Activated CD4-positive, alpha-beta T cell treated with anti-CD3 and anti-CD28 coated beads, Interleukin-2, amount 50 U/mL, for 16 hours (primary cell): ENCODE measurements around the gene PKIG.
"Not testable (repeated sequence)": the region's sequence is repeated elsewhere in the genome, so short reads cannot be mapped to it uniquely, and the experiment has no call there.

Experiments
- DNase-seq: peaks from one replicate; pipeline ENCODE4 v3.0.0-alpha.2; 2020

The PKIG gene

DNA sequence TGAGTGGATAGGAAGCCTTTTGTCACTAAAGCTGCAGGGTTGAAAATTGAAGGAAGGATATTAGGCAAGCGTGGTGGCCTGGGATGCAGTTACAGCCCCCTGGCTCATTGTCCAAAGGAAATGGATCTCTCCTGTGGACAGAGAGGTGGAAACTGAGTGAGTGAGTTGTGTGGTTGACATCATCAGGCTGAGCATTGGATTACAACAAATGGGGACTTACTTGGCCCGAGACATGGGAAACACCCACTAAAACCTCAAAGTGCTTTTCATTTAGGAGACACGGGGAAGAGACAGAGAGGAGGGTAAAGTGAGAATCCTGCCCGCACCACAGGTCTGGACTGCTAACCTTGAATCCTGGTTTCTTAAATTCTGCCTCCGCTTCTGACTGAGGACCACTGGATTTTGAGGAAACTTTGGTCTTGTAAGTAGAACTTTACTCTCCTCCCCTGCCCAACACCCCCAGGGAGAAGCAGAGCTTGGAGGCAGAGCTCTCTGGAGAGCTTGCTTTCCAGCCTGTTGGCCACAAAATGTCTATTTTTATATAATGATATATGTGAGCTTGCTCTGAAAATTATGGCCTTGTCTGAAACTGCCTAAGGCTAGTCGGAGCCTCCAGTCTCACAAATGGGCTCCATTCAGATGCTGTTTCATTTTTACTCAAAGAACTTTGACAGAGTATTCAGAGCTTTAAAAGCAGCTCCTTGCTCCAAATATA lies at the start of gene PKIG:
Gene PKIG (plus strand): TSS at position 269 of the 715 bp plus-strand sequence. CDS start 31,978 bp downstream, outside the sequence.
- no peak for DNase-seq

DNA sequence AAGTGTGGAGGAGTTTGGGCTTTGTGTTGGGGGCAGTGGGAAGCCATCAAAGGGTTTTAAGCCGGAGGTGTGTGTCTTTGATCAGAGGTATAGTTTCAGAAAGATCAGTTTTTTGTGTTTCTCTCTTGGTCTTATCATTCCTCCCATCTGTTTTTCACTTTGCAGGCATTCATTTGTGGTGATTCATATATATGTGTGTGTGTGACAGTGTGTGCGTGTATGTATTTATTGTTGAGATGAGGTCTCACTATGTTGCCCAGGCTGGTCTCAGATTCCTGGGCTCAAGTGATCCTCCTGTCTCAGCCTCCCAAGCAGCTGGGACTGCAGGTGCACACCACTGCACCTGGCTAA lies 49.4 kb upstream of the PKIG start:
- no peak for DNase-seq

DNA sequence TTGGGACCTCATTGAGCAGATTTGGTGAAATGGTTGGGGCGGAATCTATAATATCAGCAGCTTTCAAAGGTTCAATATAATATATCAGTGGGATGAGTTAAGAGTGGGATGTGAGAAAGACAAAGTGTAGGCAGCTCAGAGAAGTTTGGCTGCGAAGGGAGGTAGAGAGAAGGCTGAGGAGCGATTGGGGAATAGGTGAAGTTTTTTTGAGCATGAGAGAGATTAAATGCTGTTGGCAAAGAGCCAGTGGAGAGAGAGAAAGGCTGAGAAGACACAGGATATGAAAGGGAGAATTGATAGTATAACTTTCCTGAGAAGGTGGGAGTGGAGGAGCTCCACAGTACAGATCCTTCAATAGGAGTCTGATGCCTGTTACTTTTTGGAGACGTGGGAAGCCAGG lies 48.5 kb upstream of the PKIG start:
- no peak for DNase-seq

DNA sequence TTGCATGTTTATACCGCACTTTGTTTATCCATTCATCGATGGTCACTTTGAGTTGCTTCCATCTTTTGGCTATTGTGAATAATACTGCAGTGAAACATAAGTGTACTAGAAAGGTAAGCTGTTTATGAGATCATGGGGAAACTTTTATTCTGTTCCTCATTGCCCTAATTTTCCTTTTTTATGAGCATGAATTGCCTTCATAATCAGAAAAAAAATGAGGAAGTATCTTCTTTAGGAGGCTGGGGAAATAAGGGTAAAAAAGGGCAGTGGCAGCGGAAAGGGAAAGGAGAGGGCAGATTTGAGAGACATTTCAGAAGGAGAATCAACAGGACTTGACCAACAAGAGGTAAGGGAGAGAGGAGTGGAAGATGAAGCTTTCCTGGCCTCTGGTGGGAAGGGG lies 46.2 kb upstream of the PKIG start:
- DNase-seq, result no peak

DNA sequence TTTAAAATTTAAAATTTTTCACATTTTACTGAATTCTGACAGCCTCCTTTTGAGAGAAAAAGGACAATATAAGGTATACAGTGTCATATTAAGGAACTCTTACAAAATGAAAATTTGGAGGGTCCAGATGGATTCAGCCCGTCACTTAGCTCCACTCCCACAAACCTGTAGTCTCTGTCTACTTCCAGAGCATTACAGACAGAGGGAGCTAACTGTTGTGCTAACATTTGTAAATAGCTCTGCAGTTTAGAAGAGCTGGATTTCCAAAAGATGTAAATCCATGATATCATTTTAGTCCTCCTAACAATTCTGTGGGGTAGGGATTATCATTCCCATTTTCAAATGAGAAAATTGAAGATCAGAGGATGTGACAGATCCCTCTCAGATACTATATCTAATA lies 44.4 kb upstream of the PKIG start:
- DNase-seq, result no peak

DNA sequence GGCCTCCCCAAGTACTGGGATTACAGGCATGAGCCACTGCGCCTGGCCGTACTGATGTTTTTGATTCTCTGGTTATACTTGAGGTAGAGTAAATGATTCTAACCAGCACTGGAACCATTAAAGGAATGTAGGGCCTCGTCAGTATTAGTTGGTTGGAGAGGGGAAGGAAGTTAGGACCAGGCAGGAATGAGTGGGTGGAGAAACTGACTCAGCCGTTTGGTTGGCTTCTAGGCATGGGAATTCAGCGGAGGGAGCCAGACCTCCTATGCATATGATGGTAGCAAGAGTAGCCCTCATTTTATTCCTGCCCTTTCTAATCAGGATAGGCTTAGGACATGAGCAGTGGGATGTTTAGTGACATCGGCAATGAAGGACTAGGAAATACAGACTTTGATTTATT lies 41.5 kb upstream of the PKIG start:
- DNase-seq, result no peak

DNA sequence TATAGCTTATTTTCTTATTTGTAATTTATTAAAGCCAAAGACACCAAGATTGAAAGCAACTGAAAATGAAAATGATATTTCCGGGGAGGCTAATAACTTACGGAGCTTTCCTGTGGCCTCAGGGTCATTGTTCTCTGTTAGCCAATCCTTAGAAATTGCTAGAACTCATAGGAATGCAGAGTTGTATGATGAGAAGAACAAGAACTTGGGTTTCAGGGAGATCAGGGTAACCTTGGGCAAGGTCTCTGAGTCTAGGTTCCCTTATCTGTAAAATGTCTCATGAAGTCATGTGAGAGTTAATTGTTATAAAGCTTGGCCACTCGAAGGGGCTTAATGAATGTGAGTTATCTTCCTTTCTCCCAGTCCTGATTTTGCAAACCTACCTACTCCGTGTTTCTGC lies 40.4 kb upstream of the PKIG start:
- DNase-seq, result no peak

DNA sequence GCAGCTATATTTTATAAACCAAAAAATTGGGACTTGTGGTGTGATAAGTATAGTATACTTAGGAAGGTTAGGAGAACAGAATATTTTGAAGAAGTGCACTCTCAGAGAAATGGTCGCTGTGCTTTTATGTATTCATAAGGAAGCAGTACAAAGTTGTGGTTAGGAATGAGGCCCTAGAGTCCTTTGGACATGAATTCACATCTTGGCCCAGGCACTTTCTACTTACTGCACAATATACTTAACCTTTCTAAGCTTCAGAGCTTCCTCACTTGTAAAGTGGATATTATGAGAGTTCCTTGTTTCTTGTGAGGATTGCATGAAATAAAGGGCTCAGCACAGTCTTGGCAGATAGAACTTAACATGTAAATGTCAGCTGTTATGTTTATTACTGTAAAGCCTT lies 39.5 kb upstream of the PKIG start:
- no peak for DNase-seq

DNA sequence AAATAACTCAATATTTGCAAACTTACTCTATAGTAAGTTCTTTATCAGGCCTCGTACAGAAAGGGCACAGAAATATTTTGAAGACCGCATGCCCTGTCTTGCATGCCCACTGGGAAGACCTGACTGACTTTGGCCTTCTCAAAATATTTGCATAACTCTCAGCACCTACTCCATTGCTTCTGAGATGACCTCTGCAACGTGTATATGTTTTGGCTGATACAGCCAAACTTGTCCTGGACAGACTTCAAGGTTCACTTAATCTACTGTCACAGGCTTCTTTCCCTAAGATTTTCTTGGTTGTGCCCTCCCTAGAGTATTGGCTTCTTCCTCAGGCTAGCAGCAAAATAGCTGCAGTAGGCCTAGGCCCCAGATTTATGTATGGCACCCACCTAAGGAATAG lies 39.0 kb upstream of the PKIG start:
- no peak for DNase-seq

DNA sequence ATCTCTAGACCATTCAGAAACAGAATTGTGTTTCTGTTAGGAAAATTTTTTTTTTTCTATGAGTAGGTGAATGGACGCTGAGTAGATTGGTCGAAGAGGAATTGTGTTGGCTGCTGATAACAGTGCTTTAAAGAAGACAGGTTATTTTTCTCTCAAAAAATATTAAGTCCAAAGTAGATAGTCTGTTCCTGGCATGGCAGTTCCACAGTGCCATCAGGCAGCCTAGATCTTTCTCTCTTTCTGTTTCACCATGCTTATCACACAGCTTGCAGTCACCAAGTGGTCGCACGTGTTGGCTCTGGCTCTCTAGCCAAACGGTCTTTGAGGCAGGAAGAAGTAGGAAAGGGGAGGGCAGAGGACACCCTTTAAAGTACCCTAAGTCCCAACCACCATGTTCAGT lies 38.1 kb upstream of the PKIG start:
- DNase-seq, result no peak

DNA sequence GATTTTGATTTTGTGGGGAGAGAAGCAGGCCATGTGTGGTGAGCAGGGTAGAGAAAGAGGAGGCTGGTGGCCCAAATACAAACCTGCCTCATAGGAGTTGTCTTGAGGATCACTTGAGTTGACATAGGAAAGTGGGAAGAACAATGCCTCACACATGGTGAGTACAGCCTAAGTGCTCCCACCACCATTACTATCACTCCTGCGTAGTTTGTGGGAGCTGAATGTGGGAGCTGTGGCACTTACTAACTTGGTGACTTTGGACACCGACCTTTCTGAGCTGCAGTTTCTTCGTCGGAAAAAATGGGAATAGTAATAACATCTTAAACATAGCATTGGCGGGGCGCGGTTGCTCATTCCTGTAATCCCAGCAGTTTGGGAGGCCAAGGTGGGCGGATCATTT lies 35.0 kb upstream of the PKIG start:
- DNase-seq, result no peak

DNA sequence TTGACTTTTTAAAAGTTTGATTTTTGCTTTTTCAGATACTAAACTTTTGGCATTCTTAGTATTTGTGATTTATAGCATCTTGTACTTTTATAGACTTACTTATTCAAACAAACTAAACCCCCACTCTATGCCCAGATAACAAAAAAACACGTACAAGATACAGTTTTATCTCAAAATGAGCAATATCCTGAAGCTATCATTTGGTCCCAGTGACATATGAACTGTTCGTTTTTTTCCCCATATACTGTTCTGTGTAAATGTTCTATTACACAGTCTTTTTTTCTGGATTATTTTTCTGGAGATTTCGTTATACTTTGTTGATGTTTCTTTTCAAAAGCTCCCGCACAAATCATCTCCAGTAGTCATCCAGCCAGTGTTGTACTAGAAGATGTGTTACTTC lies 33.3 kb upstream of the PKIG start:
- no peak for DNase-seq

DNA sequence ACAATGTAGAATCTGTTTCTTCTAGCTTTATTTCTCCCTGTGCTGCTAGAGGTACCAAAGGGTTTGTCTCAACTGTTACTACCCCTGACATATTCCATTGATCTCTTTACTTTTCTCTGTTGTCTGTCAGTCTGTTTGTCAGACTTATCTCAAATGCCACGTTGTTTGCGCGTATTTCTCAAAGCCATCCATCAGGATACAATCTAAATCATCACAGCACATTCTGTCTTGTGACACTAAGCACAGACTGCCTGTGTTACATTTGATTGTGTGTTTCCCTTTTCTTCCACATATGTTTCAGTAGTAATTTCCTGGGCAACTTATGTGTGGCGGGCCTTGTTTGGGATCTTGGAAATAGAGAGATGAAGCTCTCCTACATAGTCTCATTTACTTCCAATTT lies 30.3 kb upstream of the PKIG start:
- DNase-seq, result no peak

DNA sequence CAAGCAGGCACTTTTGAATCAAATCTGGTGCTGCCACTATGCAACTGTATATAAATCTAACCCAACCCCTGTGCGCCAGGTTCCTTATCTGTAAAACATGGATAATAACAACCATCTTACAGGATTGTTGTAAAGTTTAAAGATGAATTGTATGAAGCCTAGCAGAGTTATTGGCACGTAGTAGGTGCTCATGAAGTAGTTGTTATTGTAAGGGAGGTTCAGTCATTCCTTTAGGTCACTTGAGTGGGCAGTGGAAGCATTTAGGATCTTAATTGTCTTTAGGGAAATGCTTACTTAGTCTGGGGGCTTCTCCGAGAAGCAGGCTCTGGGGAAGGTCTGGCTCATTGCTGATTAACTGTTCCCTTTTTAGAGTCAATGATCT lies 29.8 kb upstream of the PKIG start:
- DNase-seq, result no peak

DNA sequence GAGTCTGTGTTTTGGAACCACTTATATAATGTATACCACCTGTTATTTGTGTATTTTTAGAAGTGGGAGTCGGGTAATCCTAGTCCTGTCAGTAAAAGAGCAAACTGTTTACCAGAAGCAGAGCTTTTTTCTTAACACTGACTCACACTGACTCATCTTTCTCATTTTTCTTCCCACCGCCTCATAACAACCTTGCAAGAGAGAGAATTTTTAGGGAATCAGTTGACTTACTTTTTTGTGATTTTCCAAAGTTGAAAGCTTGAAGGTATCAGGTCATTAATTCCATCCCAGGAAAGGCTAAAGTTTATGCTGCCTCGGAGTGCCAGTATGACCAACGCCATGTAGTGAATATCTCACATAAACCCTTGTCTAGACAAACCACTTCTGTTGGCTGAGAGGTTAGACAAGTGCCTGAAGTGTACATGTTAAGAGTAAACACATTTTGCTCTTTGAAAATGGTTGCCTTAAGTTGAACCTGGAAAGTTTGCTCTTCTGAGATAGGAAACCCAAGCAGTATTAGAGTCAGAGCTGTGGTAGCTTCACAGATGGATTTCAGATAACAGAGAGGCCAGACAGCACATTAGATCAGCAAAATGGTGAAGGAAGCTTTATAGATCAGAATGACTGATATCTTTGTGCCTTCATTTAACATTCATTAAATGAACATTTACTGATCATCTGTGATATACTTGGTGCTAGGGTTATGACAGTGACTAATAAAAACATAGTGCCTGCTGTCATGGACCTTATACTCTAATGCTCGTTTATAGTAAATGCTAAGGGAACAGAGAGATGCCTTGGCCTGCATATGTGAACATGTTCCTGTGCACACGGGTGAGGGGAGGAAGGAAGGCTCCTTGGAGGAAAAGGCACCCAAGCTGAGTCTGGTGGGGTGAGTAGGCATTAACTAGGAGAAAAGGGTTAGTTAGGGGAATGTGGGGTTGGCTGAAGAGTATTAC lies 29.1 kb upstream of the PKIG start:
- DNase-seq, result peak; percentile 25

DNA sequence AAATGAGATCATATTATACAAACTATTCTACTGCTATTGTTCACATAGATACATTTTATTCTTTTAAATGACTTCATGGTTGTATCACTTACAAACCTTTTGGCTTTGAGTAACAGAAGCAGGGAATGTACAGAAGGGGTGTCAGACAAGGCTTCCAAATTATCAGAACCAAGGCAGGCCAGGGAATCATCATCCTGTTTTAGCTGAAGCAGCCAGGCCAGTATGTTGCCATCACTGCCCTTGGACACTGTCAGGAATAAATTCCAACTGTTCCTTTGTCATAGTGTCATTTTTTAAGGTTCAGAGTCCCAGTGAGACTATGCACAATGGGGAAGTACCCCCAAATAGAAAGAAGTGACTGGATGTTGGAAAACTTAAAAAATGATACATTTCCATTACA lies 23.1 kb upstream of the PKIG start:
- DNase-seq, result no peak

DNA sequence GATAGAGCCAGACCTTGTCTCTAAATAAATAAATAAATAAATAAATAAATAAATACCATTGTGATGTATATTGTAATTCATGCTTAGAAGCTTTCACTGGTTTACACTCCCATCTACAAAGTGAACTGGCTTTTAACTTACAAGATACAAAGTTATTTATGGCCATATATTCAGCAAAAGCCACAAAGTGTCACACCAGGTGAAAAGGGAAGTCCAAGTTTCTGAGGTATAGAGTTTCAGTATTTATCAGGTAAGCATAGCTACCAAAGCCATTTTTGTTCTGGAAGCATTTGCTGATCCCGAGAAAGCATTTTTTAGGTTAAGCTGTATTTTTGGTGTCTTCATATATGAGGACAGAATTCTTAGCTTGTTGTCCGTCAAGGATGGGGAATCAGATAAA lies 22.1 kb upstream of the PKIG start:
- DNase-seq, result no peak

DNA sequence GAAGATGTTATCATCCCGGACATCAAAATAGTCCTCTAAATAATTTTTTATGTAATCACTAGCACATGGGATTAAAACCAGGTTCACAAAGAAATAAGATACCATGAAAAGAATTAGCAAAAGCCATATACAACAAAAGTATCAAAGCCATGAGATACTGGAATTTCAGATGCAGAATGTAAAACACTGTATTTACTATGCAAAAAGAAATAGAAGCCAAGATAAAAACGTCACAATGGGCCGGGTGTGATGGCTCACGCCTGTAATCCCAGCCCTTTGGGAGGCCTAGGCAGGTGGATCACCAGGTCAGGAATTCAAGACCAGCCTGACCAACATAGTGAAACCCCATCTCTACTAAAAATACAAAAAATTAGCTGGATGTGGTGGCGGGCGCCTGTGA lies 21.6 kb upstream of the PKIG start:
- DNase-seq, result not testable (repeated sequence)

DNA sequence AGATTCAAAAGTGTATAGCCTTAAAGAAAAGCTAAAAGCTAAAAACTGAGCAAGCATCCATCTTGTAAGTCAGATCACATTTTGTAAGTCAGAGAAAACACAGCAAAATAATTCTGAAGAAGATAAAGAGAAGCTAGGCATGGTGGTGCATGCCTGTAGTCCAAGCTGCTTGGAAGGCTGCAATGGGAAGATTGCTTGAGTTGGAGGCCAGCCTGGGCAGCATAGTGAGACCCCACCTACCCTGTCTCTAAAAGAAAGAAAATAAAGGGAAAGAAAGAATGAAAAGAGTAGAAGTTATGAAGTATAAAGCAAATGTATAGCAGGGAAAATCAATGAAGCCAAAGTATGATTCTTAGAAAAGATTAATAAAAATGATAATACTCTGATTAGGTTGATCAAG lies 20.5 kb upstream of the PKIG start:
- no peak for DNase-seq

DNA sequence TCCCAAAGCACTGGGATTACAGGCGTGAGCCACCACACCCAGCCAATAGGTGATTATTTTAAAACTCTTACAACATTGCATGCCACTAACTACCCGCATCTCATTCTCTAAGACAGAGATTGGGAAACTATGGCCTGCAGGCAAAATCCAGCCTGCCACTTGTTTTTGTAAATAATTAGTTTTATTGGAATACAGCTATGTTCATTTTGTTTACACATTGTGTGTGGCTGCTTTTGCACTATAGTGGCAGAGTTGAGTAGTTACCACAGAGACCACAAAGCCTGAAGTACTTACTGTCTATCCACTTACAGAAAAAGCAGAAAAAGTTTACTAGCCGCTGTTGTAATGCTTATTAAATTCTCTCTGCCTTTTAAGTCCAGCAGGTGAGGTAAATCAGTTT lies 16.4 kb upstream of the PKIG start:
- no peak for DNase-seq

DNA sequence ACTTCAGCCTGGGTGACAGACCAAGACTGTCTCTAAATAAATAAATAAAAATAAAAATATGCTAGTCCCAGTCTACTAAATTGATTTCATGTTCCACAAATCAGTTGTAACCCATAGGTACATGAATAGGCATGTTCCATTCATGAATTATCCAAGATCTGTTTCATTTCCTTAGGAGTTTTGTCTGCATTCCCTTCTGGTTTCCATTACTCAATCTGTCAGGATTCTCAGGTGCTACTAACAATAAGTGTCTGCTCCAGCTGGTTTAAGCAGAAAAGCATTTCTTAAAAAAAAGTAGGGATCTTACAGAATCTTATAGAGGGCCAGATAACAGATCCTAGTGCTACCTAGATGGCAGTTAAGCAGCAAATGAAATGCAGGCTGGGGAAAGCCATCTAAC lies 15.6 kb upstream of the PKIG start:
- no peak for DNase-seq

DNA sequence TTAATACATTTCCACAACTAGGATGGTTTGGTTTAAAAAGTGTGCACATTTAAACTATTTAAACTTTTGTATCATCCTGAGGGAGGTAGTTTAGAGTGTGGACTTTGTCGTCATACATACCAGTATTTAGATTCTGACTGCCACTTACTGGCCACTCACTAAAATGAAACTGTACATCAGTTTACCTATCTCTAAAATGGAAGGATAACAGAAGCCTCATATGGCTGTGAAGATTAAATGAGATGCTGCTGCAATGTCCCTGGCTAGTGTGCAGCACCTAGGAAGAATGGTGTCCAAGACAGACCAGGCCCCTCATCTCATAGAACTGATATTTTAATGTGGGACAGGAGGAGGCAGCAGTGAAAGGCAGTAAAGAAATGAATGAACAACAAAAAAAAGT lies 12.0 kb upstream of the PKIG start:
- DNase-seq, result no peak

DNA sequence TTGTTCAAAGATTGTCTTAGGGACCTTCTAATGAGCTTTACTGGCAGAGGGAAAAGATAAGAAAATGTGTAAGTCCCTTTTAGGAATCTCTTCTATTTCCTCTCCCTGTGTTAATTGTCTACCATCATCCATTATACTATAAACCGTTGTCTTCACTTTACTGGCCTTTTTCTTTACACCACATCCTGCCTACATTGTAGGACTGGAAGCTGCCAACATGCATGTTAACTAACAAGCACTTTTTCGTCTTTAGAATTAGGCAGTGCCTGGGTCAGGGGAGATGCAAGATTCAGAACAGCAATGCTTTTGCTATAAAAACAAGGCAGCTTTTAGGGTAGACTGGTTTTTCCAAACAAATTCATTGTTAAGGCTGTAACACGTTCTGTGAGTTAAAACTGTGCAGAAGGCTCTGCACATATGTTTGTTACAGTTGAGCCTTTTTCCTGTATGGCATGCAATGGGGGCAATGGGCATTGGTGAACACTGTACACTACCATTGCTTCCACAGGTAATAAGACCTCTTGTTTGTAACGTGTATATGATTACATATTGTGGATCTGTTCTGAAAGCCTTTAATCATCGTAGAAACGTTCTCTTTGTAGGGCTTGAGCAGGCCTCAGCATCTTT lies 10.9 kb upstream of the PKIG start:
- no peak for DNase-seq
